ENCODE measurements around the gene AOC1. TPM values are rescaled to one million over a fixed set of nuclear protein-coding genes. Genes with fewer than 3 reads are reported as not detected.

Gene AOC1
- total and polyA plus RNA-seq, 4 donors, result 0.35 to 1.3 (median 0.70) TPM

GRCh38 chr7:150851492-150852370 is 586 bp upstream of the AOC1 start:
- Histone ChIP-seq H3K9ac (ENCODE audit: insufficient read depth in 1 of 2, low read length in 2 of 2) (no peak overlapping the region), H3K27ac (ENCODE audit: low read depth in 1 of 2, low read length in 1 of 2) (no peak overlapping the region), H3K9me3 (ENCODE audit: control insufficient read depth in 4 of 4, insufficient read depth in 3 of 4, low read length in 3 of 4) (no peaks in the 10 kb centered on the region), H3K27me3 (ENCODE audit: control insufficient read depth in 3 of 3, insufficient read depth in 3 of 3, low read length in 2 of 3) (no peaks in the 10 kb centered on the region), H3K4me3 (no peak overlapping the region), H3K4me1 (ENCODE audit: control insufficient read depth in 5 of 5, insufficient read depth in 5 of 5, low read length in 5 of 5) (peaks cover 0 to 18% (median 0%) of the 10 kb centered on the region in 5 donors), H3K36me3 (ENCODE audit: control insufficient read depth in 4 of 4, insufficient read depth in 4 of 4, low read length in 4 of 4) (no peaks in the 10 kb centered on the region)
- 64 to 69% methylated on average over 19 of the region's 19 CpGs for WGBS, 2 donors
- no peak for DNase-seq
- no peak for ATAC-seq (ENCODE audit: insufficient read depth, low FRiP score)
- no peak for TF ChIP-seq CTCF (IDR thresholded peaks at IDR 0.05; ENCODE audit: control extremely low read depth, extremely low read depth)

GRCh38 chr7:150854066-150855000 is 2.0 kb downstream of the AOC1 start:
- no peaks in the 10 kb centered on the region for H3K36me3 ChIP-seq (ENCODE audit: control insufficient read depth in 4 of 4, insufficient read depth in 4 of 4, low read length in 4 of 4)
- ATAC-seq (ENCODE audit: insufficient read depth, low FRiP score) (no peak), DNase-seq (peak; percentile 44 to 75 (median 49))
- H3K27ac ChIP-seq (ENCODE audit: low read depth in 1 of 2, low read length in 1 of 2), result no peak overlapping the region
- no peak for TF ChIP-seq CTCF (IDR thresholded peaks at IDR 0.05; ENCODE audit: control extremely low read depth, extremely low read depth)
- H3K4me1 ChIP-seq (ENCODE audit: control insufficient read depth in 5 of 5, insufficient read depth in 5 of 5, low read length in 5 of 5), result peaks cover 0 to 18% (median 0%) of the 10 kb centered on the region in 5 donors
- no peaks in the 10 kb centered on the region for H3K27me3 ChIP-seq (ENCODE audit: control insufficient read depth in 3 of 3, insufficient read depth in 3 of 3, low read length in 2 of 3)
- no peak overlapping the region for H3K4me3 ChIP-seq
- 74 to 88% methylated on average over 19 of the region's 19 CpGs for WGBS, 2 donors
- no peak overlapping the region for H3K9ac ChIP-seq (ENCODE audit: insufficient read depth in 1 of 2, low read length in 2 of 2)
- H3K9me3 ChIP-seq (ENCODE audit: control insufficient read depth in 4 of 4, insufficient read depth in 3 of 4, low read length in 3 of 4), result no peaks in the 10 kb centered on the region

GRCh38 chr7:150855046-150855445 is 2.7 kb downstream of the AOC1 start:
- ATAC-seq (ENCODE audit: insufficient read depth, low FRiP score), result no peak
- Histone ChIP-seq H3K4me1 (ENCODE audit: control insufficient read depth in 5 of 5, insufficient read depth in 5 of 5, low read length in 5 of 5) (peaks cover 0 to 18% (median 0%) of the 10 kb centered on the region in 5 donors), H3K36me3 (ENCODE audit: control insufficient read depth in 4 of 4, insufficient read depth in 4 of 4, low read length in 4 of 4) (no peaks in the 10 kb centered on the region), H3K4me3 (no peak overlapping the region), H3K27ac (ENCODE audit: low read depth in 1 of 2, low read length in 1 of 2) (no peak overlapping the region), H3K27me3 (ENCODE audit: control insufficient read depth in 3 of 3, insufficient read depth in 3 of 3, low read length in 2 of 3) (no peaks in the 10 kb centered on the region), H3K9ac (ENCODE audit: insufficient read depth in 1 of 2, low read length in 2 of 2) (no peak overlapping the region), H3K9me3 (ENCODE audit: control insufficient read depth in 4 of 4, insufficient read depth in 3 of 4, low read length in 3 of 4) (no peaks in the 10 kb centered on the region)
- 84 to 88% methylated on average over 6 of the region's 6 CpGs for WGBS, 2 donors
- no peak for TF ChIP-seq CTCF (IDR thresholded peaks at IDR 0.05; ENCODE audit: control extremely low read depth, extremely low read depth)
- no peak for DNase-seq

Data from lung (tissue), 12 donors.